Stimulated activated CD4-positive, alpha-beta T cell treated with anti-CD3 and anti-CD28 coated beads, Interleukin-1b, Interleukin-23, amount 100 ng/mL, for 1 hour (primary cell): ENCODE measurements around the gene CSTF2.
"Not testable (repeated sequence)": the region's sequence is repeated elsewhere in the genome, so short reads cannot be mapped to it uniquely, and the experiment has no call there.

Experiments
- DNase-seq, 2 donors: peaks; one replicate each; pipeline ENCODE4 v3.0.0-alpha.2; 2020; ENCODE audit warnings: low read depth in 2 of 2

The CSTF2 gene, protein sequence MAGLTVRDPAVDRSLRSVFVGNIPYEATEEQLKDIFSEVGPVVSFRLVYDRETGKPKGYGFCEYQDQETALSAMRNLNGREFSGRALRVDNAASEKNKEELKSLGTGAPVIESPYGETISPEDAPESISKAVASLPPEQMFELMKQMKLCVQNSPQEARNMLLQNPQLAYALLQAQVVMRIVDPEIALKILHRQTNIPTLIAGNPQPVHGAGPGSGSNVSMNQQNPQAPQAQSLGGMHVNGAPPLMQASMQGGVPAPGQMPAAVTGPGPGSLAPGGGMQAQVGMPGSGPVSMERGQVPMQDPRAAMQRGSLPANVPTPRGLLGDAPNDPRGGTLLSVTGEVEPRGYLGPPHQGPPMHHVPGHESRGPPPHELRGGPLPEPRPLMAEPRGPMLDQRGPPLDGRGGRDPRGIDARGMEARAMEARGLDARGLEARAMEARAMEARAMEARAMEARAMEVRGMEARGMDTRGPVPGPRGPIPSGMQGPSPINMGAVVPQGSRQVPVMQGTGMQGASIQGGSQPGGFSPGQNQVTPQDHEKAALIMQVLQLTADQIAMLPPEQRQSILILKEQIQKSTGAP

GRCh38 chrX:100819837-100820666, at the start of gene CSTF2:
CSTF2 (plus strand) TSS chrX:100820391; CDS start chrX:100820417, 26 bp downstream.
- peak; percentile 33 to 50 for DNase-seq

DNA sequence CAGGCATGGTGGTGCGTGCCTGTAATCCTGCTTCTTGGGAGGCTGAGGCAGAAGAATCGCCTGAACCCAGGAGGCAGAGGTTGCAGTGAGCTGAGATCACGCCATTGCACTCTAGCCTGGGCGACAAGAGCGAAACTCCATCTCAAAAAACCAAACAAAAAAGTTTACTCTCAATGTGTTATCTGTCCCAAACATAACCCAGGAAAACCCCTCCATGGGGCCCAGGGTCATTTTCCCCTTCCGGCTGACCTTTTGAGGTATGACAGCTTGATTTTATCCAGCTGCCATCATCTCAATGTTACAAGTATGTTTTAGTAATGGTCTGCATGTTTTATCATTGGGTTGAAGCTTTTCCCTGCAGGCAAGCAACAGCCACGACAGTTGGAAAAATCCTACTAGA, 23.8 kb upstream of the CSTF2 start:
- DNase-seq, result not testable (repeated sequence)

DNA sequence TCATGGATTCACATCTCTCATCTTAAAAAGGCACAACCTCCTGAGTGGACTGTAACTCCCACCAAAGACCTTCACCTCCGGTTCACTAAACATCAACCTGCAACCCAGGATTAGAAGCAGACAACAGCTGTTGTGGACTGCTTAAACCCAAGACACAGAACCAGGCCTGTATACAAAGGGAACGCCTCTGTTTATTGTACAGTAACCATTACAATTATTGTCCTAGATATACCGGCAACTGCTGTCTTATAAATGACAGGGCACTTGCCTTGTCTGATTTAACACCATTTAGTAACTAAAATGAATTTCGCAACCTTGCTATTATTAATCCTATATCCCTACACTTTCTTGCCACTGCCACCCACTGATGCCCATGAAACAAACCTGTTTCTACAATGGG, 22.8 kb upstream of the CSTF2 start:
- no peak for DNase-seq

- DNase-seq, result no peak
Observed at GRCh38 chrX:100798484-100799214, 21.5 kb upstream of the CSTF2 start.

DNA sequence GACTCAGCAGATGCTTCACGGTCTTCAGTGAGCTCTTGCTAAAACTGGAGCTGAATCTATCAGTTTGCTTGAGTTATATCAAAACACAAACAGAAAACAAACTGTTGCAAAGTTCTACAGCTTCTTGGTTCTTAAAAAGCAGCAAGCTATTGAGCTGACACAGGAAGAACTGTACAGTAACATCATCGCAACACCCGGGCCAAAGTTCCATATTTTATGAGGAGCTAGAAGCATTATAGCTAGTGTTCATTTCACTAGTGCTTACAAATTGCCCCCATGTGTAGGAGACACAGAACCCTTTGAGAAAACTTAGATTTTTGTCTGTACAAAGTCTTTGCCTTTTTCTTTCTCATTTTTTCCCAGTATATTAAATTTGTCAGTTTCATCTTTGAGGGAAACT, 17.3 kb upstream of the CSTF2 start:
- DNase-seq, result no peak

- DNase-seq, result no peak
Observed at GRCh38 chrX:100804780-100805179, 15.4 kb upstream of the CSTF2 start.

DNA sequence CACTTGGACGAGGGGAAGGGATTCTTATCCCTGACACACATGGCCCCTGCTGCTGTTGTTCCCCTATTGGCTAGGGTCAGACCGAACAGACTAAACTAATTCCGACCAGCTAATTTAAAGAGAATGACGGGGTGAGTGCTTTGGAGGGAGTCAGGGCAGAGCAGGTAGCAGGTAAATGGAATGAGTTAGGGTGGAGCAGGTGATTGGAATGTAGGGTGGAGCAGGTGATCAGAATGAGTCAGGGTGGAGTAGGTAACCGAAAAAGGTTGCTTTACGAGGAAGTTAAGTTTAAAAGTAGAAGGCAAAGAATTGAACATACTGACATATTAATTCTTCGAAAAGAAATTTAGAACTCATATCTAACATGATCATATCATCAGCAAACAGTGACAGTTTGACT, 11.9 kb upstream of the CSTF2 start:
- not testable (repeated sequence) for DNase-seq

DNA sequence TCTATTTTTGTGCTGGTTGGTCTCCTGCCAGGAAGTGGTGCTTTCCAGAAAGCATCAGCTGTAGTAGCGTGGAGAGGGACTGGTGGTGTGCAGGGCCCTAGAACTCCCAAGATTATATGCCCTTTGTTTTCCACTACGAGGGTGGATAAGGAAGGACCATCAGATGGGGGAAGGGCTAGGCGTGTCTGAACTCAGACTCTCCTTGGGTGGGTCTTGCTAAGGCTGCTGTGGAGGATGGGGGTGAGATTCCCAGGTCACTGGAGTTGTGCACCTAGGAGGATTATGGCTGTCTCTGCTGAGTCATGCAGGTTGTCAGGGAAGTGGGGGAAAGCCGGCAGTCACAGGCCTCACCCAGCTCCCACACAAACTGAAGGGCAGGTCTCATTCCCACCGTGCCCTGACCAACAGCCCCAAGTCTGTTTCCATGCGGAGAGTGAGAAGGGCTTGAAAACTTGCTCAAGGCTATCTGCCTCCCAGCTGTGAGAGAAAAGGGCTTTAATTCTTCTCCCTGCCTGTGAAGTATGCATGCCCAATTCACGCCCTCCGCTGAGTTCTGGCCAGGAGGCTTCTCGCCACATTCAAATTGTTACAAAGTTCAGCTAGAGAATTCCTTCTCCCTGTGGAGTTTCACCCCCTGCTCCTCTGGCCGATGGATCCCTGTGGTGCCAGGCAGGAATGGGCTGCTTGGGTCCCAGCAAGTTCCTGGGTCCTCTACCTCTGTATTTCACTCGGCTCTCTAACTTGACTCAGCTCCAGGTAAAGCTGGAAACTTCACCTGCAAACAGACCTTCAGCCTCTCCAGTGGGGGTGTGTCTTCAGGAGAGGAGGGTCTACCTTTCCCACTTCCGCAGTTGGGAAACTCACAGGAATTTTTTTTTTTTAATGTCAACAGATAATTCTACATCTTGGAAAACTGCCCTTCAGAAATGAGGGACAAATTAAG, 7.7 kb upstream of the CSTF2 start:
- DNase-seq, result no peak

GRCh38 chrX:100817340-100817739, 2.9 kb upstream of the CSTF2 start:
- DNase-seq, result no peak

DNA sequence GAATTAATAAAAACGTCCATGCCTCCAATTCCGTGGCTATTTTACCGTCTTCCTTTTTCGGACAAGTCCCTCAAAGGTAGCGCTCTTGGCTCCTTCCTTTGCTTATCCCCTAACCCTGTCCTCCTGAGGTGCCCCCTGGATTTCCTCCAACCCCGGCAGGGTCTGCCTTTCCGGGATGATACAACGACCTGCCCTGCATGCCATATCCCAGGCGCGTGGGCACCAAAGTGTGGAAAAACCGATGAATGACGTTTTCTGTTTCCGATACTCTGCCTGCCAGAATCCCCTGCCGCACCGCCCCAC, 706 bp upstream of the CSTF2 start:
- peak in 1 of 2 donors; percentile 12 for DNase-seq

- no peak for DNase-seq
Observed at GRCh38 chrX:100829730-100830129, 9.5 kb downstream of the CSTF2 start.

GRCh38 chrX:100830143-100830542, 10.0 kb downstream of the CSTF2 start:
- DNase-seq, result no peak

DNA sequence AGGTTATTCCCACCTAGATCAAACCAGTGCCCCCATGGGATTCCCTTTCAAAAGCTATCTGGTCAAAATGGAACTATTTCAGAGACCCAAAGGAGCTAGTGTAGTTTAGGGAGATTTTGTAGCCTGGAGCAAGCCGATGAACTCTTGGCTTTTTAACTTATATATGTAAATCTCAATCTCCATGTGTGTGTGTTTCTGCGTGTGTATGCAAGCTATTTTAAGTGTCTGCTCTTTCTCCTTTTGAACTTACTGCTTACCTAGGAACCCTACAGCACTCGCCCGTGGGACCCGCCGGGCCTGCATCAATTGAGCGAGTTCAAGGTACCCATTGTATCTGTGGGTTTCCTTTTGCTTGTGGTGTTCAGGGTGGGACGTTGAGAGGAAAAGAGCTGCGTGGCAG, 10.4 kb downstream of the CSTF2 start:
- no peak for DNase-seq

GRCh38 chrX:100831219-100831946, 11.2 kb downstream of the CSTF2 start:
- no peak for DNase-seq

GRCh38 chrX:100850317-100850716, 30.1 kb downstream of the CSTF2 start:
- DNase-seq, result no peak

DNA sequence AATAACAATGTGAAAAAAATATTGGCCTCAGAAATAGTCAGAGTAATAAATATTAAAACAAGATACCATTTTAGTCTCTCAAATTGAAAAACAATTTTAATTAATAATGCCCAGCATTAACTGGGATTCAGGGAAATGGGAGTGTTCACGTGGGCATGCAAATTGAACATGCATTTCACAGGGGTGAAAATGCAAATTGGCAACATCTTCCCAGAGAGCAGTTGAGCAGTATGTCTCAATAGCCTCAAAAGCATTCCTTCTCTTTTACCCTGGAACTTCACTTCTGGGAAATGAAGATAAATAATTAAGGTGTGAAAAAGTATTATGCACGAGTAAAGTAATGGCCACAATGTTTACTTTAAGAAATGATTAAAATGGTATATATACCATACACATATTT, 32.6 kb downstream of the CSTF2 start:
- DNase-seq, result no peak

GRCh38 chrX:100863326-100863864, 43.2 kb downstream of the CSTF2 start:
- DNase-seq, result no peak

- no peak for DNase-seq
Observed at GRCh38 chrX:100864657-100865391, 44.6 kb downstream of the CSTF2 start.

DNA sequence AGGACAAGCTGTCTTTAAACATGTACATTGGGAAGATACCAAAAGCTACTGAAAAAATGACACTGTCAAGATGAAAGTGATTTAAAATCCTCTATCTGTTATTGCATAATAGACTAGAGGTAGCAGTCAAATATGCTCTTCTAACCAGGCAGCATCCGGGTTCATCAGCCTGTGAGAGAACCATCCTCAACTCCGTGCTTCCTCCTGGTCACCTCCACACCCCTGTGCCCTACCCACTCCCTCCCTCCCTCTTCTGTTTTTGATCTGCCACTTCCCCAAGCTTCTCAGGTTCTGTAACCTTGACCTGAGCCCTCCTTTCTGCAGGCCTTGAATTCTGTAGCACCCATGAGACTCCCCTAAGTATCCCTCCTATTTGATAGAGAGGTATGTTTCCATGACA, 48.1 kb downstream of the CSTF2 start:
- DNase-seq, result no peak
